Loucy (cell line): Measurements from ENCODE around the gene PLA2G4E.

Source experiments
- CTCF ChIP-seq: fragments of 200-600 bp; sonication (generic); conservative IDR thresholded peaks from 2 replicates; pipeline ENCODE4 v1.5.1; 2014; ENCODE audit warnings: mild to moderate bottlenecking, antibody characterized with exemption, low read length
- EZH2phosphoT487 ChIP-seq: fragments of 200-600 bp; IDR thresholded peaks from 2 replicates; pipeline ENCODE4 v1.6.1; 2018; ENCODE audit warnings: antibody characterized with exemption, mild to moderate bottlenecking, moderate library complexity, borderline replicate concordance

GRCh38 chr15:41955807-41956525 lies 64.9 kb downstream of the PLA2G4E start:
- no peak for TF ChIP-seq CTCF
- no peak for TF ChIP-seq EZH2phosphoT487
